ENCODE results near the gene PSME4.

The PSME4 gene, protein sequence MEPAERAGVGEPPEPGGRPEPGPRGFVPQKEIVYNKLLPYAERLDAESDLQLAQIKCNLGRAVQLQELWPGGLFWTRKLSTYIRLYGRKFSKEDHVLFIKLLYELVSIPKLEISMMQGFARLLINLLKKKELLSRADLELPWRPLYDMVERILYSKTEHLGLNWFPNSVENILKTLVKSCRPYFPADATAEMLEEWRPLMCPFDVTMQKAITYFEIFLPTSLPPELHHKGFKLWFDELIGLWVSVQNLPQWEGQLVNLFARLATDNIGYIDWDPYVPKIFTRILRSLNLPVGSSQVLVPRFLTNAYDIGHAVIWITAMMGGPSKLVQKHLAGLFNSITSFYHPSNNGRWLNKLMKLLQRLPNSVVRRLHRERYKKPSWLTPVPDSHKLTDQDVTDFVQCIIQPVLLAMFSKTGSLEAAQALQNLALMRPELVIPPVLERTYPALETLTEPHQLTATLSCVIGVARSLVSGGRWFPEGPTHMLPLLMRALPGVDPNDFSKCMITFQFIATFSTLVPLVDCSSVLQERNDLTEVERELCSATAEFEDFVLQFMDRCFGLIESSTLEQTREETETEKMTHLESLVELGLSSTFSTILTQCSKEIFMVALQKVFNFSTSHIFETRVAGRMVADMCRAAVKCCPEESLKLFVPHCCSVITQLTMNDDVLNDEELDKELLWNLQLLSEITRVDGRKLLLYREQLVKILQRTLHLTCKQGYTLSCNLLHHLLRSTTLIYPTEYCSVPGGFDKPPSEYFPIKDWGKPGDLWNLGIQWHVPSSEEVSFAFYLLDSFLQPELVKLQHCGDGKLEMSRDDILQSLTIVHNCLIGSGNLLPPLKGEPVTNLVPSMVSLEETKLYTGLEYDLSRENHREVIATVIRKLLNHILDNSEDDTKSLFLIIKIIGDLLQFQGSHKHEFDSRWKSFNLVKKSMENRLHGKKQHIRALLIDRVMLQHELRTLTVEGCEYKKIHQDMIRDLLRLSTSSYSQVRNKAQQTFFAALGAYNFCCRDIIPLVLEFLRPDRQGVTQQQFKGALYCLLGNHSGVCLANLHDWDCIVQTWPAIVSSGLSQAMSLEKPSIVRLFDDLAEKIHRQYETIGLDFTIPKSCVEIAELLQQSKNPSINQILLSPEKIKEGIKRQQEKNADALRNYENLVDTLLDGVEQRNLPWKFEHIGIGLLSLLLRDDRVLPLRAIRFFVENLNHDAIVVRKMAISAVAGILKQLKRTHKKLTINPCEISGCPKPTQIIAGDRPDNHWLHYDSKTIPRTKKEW (N-terminal part only)

DNA sequence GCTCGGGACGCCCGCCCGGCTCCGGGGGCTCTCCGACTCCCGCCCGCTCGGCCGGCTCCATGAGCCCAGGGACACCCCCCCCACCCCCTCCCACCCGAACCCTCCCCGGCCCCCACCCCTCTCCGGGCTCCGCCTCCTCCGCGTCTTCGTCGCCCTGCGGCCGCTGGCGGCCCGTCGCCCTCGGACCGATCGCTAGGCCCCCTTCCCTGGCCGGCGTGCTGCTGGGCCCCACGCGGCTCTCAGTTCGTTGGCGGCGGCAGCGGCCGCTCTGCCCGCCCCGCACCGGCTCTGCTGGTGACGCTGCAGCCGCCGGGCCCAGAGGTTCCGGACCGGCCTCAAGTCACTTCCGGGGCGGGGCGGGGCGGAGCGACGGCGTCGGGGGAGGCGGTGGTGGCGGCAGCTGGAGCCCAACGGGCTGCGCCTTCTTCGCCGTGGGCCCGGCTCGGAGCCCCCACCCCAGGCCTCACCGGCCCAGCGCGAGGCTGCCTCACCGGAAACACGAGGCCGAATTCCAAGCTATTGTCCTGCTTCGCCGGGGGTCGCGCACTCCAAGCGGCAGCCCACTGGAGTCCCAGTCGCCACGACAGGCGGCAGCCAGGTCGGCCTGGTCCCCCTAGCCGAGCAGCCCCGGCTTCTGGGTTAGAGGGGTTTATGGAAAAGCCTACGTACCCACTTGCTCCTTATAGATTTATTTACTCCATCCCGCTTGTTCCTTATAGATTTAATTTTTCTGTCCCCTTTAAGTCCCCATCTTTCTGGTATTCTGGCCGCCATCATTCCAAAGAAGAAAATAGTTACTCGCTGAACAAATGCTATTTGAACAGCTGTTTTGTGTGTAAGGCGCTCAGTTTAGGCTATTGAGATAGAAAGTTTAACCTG lies at the start of gene PSME4:
TSS of gene PSME4 (minus strand) at position 270 of the 879 bp plus-strand sequence. CDS start at position 61, 209 bp downstream.
- DNase-seq = peak; percentile 92

DNA sequence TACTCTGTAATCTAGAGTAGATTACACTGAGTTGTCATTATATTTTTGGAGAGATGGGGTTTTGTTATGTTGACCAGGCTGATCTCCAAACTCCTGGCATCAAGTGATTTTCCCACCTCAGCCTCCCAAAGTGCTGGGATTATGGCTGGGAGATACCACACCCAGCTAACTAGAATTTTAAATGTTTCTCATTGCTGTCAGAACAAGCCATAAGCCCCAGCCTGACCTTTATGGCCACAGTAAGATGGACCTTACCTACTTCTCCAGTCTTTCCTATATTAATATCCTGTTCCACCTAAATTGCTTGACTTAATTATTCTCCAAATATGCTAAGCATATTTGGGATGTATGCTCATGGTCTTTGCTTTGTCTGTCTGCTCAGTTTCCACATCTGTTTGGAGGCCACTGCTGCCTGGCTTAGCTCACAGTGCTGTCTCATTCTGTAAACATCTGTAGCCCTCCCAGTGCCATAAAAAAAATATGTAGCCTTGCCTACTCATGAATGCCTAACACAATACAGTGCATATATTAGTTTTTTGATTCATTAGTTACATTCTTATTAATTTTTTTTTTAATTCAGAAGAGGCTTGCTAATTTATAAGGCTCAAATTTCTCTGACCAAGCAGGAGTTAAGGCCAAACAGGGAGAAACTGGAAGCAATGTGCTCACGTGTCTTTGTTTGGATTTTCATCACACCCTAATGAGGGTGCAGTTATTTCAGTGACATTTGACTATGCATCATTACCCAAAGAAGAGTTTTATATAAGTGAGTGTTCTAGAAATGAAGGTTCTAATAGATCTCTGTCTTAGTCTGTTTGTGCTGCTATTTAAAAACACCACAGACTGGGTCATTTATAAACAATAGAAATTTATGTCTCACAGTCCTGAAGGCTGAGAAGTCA lies 45.3 kb upstream of the PSME4 start:
- no peak for DNase-seq

DNA sequence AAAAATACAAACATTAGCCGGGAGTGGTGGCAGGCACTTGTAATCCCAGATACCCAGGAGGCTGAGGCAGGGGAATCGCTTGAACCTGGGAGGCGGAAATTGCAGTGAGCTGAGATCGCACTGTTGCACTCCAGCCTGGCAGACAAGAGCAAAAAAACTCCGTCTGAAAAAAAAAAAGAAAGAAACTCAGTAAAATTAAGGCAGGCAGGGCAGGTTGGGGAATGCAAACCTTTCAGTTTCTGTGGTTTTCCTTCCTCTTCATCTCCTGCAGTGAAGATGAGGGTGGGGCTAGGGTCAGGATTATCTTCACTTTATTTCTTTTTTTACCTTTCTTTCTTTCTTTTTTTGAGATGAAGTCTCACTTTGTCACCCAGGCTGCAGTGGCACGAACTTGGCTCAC lies 43.2 kb upstream of the PSME4 start:
- DNase-seq = peak; percentile 10

DNA sequence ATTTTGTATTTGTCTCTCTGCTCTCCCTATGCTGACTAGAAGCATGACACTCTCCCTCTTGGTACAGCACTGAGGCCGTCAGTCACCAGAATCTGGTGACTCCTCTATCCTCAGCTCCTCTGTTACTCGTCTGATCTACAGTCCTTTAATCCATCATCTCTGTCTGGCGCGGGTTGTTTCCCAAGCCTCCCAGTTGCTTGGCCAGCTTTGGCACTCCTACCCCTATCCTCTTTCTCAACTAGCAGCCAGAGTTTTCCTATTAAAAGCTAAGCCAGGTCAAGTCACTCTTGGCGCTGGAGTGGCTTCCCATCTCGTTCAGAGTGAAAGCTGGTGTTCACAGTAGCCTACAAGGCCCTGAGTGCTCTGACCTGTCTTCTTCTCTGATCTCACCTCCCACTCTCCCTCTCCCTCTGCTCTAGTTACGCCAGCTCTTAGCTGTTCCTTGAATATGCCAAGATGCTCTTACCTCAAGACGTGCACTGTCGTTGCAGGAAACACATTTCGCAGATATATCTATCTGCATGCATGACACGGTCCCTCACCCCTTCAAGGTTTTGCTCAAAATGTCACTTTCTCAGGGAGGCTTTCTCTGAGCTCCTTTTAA lies 41.8 kb upstream of the PSME4 start:
- no peak for DNase-seq

DNA sequence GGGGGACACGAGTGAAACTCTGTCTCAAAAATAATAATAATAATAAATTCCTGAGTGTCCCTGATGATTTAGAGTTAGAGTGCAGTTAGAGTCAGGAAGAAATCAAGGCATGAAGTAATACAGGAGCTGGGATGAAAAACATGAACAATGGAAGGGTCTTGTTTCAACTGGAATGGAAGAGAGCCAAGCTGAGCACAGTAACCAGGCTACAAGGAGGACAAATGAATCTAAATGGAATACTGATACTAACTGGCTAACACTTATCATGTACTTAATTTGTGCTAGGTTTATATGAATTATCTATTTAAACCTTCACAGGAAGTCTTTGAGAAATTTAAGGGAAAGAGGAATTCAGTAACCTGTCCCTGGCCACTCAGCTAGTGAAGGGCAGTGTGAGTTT lies 38.8 kb upstream of the PSME4 start:
- no peak for DNase-seq

DNA sequence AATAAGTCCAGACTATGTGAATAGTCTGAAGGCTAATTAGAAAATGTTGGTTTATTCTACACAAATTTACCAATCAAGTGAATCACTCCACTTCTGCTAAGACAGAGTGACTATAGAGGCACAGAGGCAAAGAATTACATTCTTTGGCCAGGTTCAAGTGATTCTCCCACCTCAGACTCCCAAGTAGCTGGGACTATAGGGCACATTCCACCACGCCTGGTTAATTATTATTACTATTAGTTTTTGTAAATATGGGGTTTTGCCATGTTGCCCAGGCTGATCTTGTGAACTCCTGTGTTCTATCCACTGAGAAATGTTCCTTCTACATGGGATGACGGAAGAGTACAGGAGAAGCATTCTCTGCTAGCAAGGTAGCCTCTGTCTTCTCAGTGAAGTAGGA lies 37.6 kb upstream of the PSME4 start:
- DNase-seq = no peak

DNA sequence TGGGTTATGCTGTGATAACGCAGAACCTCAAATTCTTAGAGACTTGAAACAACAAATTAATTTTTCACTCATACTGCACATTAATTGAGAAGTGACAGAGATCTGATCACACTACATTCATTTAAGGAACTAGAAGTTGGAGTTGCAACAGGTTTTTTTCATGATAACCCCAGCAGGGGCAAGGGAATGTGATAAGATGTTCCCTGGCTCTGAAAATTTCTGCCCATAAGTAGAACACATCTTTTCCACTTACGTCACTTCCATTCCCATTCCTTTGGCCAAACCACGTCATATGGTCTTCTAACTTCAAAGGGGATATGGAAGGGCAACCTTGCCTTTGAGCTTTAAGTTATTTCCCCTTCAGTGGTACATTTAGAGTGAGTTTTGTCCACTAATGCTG lies 29.7 kb upstream of the PSME4 start:
- DNase-seq = no peak

DNA sequence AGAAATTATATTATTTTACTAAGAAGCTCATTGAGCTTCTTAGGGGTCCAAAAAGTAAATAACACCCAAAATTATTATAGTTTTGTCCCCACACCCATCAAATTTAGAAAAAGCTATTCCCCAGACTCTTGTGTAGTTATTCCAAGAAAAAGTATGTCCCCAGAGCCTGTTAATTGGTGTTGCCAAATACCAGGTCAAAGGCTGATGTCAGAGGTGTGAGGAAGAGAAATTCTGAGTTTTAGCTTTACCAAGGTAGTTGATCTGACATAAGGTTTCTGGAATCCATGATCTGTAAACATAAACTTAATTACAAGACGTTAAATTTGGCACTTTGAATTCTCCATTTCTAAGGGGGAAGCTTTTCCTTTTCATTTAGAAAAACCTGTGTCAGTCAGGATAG lies 29.3 kb upstream of the PSME4 start:
- DNase-seq = no peak

DNA sequence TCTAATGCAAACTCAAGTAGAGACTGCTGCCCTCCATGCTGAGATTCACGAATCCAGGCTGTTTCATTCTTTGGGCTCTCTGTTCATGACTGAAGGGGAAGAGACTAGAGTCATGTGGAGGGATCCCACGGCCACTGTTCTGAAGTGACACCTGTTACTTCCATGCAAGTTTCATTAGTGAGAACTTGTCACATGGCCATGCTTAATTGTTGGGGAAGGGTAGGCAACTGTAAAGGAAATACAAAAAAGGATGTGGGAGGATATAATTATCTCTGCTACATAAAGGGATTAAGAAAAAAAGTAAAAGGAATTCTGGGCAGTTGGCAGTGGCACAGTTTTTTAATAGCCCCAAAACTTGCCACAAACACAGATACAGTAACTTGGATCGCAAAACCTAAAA lies 28.0 kb upstream of the PSME4 start:
- DNase-seq = no peak

DNA sequence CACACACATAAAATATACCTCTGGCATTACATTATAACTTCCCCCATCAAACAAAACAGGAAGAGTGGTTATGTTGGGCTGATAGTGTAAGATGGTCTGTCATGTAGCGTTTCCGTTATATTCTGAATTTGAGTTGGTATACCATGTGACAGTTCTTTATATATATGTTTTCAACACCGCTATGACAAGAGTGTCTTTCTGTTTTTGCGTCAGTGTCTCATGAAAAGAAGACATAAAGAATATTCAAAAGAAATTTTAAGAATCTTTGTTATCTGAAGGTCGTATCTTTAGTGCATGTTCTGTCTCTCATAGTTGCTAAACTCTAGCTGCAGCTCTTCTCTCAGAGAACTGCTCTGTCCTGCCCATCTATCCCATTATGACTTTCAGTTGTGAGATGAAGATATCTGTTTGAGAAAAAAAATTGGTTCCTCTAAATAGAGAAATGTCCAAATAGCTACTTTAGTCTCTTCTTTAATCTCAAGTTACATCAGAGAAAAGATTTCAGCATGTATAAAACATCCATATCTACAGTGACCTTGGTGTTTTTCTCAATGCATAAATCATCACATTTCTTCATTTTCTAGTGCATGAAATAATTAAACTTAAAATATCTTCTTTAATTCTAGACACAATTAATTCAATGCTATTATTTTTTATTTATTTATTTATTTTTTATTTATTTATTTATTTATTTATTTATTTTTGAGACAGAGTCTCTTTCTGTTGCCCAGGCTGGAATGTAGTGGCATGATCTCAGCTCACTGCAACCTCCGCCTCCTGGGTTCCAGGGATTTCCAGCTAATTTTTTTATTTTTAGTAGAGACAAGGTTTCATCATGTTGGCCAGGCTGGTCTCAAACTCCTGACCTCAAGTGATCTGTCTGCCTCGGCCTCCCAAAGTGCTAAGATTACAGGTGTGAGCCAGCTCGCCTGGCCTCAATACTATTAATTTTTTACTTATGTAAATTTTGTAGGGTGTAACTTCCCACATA lies 24.3 kb upstream of the PSME4 start:
- peak; percentile 84 for DNase-seq

DNA sequence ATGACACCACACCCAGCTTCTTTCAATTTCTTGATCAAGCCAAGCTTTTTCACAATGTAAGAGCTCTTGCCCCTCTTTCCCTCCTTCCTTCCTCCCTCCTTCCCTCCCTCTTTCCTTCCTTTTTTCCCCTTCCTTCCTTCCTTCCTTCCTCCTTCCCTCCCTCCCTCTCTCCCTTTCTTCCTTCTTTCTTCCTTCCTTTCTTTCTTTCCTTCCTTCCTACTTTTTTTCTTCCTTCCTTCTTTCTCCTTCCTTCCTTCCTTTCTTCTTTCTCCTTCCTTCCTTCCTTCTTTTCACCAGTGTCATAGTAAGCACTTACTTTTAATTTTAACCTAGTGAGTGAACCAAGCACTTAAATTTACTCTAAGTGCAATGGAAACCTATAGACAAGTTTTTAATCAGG lies 21.2 kb upstream of the PSME4 start:
- DNase-seq = no peak

DNA sequence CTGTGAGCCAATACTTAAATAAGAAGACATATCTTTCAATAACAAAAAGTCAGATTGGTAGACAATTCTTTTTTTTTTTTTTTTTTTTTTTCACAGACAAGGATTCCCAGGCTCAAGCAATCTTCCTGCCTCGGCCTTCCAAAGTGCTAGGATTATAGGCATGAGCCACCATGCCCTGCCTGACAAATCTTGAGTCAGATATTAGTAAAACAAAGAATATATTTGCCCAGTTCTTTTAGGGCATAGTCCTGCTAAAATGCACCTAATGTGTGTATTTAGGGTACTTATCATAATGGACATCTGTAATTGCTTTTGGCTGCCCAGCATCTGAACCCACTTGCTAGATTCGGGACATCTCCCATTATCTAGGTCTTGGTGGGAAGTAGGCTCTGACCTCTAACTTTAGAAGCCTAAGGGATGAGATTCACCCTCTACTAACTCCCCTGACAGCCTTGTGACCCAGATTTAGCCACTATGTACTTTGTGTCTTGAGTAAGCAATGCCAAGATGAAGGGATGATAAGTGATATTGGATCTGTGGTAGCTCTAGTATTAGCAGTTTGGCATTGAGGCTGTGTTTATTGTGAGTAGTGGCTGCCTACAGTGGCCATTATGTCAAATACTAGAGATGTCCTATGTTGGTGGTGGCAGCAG lies 18.5 kb upstream of the PSME4 start:
- DNase-seq = no peak

DNA sequence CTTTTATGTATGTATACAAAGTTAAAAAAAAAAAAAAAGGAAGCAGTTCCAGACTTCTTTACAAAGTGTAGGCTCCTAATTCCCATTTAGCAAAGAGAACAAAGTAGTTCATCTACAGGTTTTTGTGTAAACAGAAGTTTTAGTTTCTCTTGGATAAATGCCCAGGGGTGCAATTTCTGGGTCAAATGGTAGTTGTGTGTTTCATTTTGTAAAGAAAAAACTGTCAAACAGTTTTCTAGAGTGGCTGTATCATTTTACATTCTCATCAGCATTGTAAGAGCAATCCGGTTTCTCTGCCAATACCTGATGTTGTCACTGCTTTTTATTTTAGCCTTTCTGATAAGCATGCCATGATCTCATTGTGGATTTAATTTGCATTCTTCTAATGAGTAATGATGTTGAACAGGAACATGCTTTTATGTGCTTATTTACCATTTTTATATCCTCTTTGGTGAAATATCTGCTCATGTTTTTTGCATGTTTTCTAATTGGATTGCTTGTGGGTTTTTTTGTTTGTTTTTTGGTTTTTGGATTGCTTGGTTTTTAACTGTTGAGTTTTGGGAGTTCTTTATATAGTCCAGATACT lies 16.6 kb upstream of the PSME4 start:
- no peak for DNase-seq

DNA sequence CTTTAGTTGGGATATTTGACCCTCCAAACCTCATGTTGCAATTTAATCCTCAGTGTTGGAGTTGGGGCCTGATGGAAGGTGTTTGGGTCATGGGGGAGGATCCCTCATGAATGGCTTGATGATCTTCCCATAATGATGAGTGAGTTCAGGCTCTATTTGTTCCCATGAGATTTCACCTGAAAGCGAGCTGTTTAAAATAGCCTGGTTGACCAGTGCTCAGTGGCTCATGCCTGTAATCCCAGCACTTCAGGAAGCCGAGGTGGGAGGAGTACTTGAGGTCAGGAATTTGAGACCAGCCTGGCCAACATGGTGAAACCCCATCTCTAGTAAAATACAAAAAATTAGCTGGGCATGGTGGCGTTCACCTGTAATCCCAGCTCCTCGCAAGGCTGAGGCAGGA lies 14.9 kb upstream of the PSME4 start:
- no peak for DNase-seq

DNA sequence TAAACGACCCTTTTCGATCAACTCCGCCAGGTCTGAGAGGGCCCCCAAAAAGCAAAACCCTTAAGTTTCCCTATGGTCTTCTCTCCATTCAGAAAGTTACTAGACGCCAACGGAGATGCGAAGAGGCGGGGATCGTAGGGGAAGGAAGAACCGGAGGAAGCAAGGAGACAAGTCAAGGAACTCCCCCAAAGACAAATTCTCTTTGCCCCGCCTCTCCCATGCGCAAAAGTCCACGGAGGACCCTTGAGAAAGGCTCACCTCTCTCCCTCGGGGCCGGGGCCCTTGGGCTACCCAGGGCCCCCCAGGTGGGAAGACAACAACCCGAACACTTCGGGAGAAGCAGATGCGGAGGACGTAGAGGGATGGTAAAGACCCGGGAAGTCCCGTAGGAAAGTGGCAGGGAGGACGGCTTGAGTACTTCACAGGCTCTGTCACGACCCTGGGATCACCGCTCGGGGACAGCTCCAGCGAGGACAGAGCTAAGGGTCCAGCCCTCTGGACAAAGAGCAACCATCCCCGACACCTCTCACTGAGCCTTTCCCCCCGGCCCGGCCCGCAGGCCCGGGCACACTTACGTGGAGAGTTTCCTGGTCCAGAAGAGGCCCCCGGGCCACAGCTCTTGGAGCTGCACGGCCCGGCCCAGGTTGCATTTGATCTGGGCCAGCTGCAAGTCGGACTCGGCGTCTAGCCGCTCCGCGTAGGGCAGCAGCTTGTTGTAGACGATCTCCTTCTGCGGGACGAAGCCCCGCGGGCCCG lies 647 bp downstream of the PSME4 start:
- no peak for DNase-seq

DNA sequence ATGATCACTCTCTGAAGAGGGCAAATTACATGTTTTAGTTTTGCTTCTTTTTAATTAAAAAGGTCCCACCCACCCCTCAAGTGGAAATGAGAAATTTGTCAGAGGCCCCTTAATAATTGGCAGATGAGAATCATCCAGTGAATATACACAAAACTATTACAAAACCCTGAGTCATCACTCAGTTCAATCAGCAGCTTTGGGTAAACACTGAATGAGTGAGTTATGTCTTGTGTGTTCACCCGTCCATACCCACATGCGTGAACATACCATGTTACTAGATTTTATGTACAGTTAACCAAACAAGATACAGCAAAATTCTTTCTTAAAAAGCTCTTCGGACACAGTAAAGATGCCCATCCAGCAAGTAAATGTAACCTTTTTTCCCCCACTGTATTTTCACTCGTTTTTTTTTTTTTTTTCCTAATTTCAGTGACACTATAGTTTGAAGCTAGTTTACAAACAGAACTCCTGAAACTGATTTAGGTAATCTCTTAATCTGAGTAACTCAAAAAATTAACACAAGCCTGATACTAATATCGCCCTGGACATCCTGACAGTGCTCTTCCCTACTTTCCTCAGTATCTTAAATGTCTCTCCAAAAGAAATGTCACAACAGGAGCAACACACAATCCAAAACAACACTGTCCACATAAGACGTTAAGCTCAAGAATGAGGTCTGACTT lies 1.4 kb downstream of the PSME4 start:
- peak; percentile 64 for DNase-seq
